Hepatocyte (in vitro differentiated cells): Measurements from ENCODE around the gene CYP1B1. TPM values are rescaled to one million over a fixed set of nuclear protein-coding genes. Genes with fewer than 3 reads are reported as not detected.
A peak's percentile ranks its signal among the peaks of the same experiment; 100 is the strongest.

Experiments
- DNase-seq: peaks from one replicate; pipeline ENCODE4 v3.0.0-alpha.2; 2016; ENCODE audit warnings: low spot score
- H2AFZ ChIP-seq: fragments of 200-600 bp; sonication (generic); 2 replicates; pipeline ENCODE4 v1.6.0; 2016; ENCODE audit warnings: antibody characterized with exemption, mild to moderate bottlenecking
- H3K27ac ChIP-seq: fragments of 200-600 bp; sonication (generic); 2 replicates; pipeline ENCODE4 v1.5.1; 2016; ENCODE audit warnings: mild to moderate bottlenecking
- H3K27me3 ChIP-seq: fragments of 200-600 bp; sonication (generic); 2 replicates; pipeline ENCODE4 v1.6.1; 2016
- H3K36me3 ChIP-seq: fragments of 200-600 bp; sonication (generic); replicated peaks from 2 replicates; pipeline ENCODE4 v1.5.1; 2016; ENCODE audit warnings: low read depth; ENCODE audit not compliant: insufficient read depth
- H3K4me1 ChIP-seq: fragments of 200-600 bp; sonication (generic); 2 replicates; pipeline ENCODE4 v1.5.1; 2016; ENCODE audit warnings: mild to moderate bottlenecking, moderate library complexity; ENCODE audit not compliant: insufficient read depth
- H3K4me2 ChIP-seq: fragments of 200-600 bp; sonication (generic); 2 replicates; pipeline ENCODE4 v1.6.0; 2016
- H3K4me3 ChIP-seq: fragments of 200-600 bp; sonication (generic); 2 replicates; pipeline ENCODE4 v1.5.1; 2016; ENCODE audit warnings: mild to moderate bottlenecking
- H3K79me2 ChIP-seq: fragments of 200-600 bp; sonication (generic); 2 replicates; pipeline ENCODE4 v1.6.0; 2017; ENCODE audit warnings: mild to moderate bottlenecking
- H3K9me2 ChIP-seq: fragments of 200-600 bp; sonication (generic); replicated peaks from 2 replicates; pipeline ENCODE4 v1.6.0; 2017; ENCODE audit warnings: mild to moderate bottlenecking; ENCODE audit not compliant: insufficient read depth
- H3K9me3 ChIP-seq: fragments of 200-600 bp; sonication (generic); 2 replicates; pipeline ENCODE4 v1.5.1; 2016; ENCODE audit warnings: low read depth, mild to moderate bottlenecking
- H4K20me1 ChIP-seq: fragments of 200-600 bp; sonication (generic); 2 replicates; pipeline ENCODE4 v1.6.0; 2016; ENCODE audit warnings: mild to moderate bottlenecking; ENCODE audit not compliant: insufficient read depth, poor library complexity, severe bottlenecking
- CTCF ChIP-seq: fragments of 200-600 bp; sonication (generic); IDR thresholded peaks from 2 replicates; pipeline ENCODE4 v1.5.1; 2016; ENCODE audit warnings: antibody characterized with exemption, mild to moderate bottlenecking; ENCODE audit not compliant: poor library complexity
- EZH2 ChIP-seq: fragments of 200-600 bp; sonication (generic); IDR thresholded peaks from 2 replicates; pipeline ENCODE4 v1.6.1; 2016; ENCODE audit warnings: antibody characterized with exemption, mild to moderate bottlenecking, borderline replicate concordance
- EZH2phosphoT487 ChIP-seq: fragments of 200-600 bp; sonication (generic); IDR thresholded peaks from one replicate; pipeline ENCODE4 v1.6.1; 2018; ENCODE audit warnings: antibody characterized with exemption, mild to moderate bottlenecking, low read depth, moderate library complexity; ENCODE audit not compliant: unreplicated experiment, severe bottlenecking
- WGBS: methylation state at CpG from one replicate; pipeline ENCODE4 v1.1.6; 2016; ENCODE audit warnings: low lambda C conversion rate; ENCODE audit errors: missing lambda C conversion rate; 5-methylcytosine and 5-hydroxymethylcytosine counted together
- polyA plus RNA-seq: library from polyadenylated mRNA; unstranded; fragments of >200 nt; fragmentation: Nextera tagmentation; extraction: Ambion mirVana; gene quantifications from 2 replicates; pipeline ENCODE4 v1.2.1, GENCODE V29; 2016
- total RNA-seq: library from RNA; depleted of rRNA; stranded (reverse); fragments of >200 nt; gene quantifications from 2 replicates; pipeline ENCODE4 v1.2.3, GENCODE V29; 2014

CYP1B1 gene
- total RNA-seq (23.2 and 28.9 TPM in 2 replicates), polyA plus RNA-seq (32.7 and 38.5 TPM in 2 replicates)

DNA sequence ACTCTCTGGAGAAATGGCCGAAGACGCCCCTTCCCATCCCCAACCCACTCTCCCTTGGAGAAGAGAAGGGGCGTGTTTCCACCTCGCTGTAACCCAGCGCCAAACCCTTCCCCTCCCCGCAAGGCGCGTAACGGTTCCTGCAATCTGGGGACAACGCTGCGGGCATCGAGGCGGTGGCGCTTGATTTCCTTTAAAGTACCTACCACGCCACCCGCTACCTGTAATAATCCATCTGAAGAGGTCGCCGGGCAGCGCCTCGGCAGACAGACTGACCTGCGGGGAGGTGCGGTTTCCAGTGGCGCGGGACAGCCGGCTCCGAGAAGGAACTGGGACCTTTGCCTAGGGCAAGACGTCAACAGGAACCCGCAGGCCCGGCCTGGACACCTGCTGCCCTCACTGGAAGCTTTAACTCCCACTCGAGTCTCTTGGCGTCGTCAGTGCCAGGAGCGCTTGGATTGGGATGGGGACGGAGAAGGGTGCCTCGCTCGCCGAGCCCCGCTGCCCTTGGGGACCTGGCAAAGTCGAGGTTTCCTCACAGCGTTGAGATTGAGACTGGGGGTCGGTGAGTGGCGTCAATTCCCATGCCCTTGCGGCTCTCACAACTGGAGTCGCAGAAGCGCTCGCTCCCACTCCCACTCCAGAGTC, at the start of gene CYP1B1:
Gene CYP1B1 (minus strand): TSS at position 645 of the 645 bp plus-strand sequence. CDS start 763 bp downstream, outside the sequence.
- H2AFZ ChIP-seq: peak within 1 kb of the TSS; percentile 43
- peak within 1 kb of the TSS; percentile 80 for H3K27ac ChIP-seq
- DNase-seq: no peak
- no peaks in the 10 kb centered on the region for H4K20me1 ChIP-seq
- WGBS: 4% methylated on average over 46 of the region's 46 CpGs
- H3K9me3 ChIP-seq: no peaks in the 10 kb centered on the region
- H3K27me3 ChIP-seq: peaks cover 39% of the 10 kb centered on the region
- H3K36me3 ChIP-seq: no peaks in the 10 kb centered on the region
- peak within 1 kb of the TSS; percentile 93 for H3K4me2 ChIP-seq
- H3K79me2 ChIP-seq: no peaks in the 10 kb centered on the region
- H3K4me1 ChIP-seq: peaks cover 45% of the 10 kb centered on the region
- TF ChIP-seq CTCF (no peak), EZH2phosphoT487 (peak; percentile 58)
- H3K9me2 ChIP-seq: no peaks in the 10 kb centered on the region
- H3K4me3 ChIP-seq: peak within 1 kb of the TSS; percentile 67

GRCh38 chr2:38125007-38125406, 49.1 kb upstream of the CYP1B1 start:
- Histone ChIP-seq H3K9me2 (no peaks in the 10 kb centered on the region), H2AFZ (no peak overlapping the region), H3K4me2 (no peak overlapping the region), H4K20me1 (no peaks in the 10 kb centered on the region), H3K27ac (no peak overlapping the region), H3K79me2 (no peaks in the 10 kb centered on the region), H3K36me3 (no peaks in the 10 kb centered on the region), H3K4me3 (no peak overlapping the region), H3K27me3 (no peaks in the 10 kb centered on the region), H3K9me3 (peaks cover 3% of the 10 kb centered on the region), H3K4me1 (no peaks in the 10 kb centered on the region)
- 74% methylated on average over 5 of the region's 5 CpGs for WGBS
- no peak for TF ChIP-seq CTCF
- no peak for TF ChIP-seq EZH2phosphoT487
- TF ChIP-seq EZH2: no peak
- no peak for DNase-seq

GRCh38 chr2:38123911-38124310, 48.0 kb upstream of the CYP1B1 start:
- TF ChIP-seq EZH2phosphoT487 (no peak), EZH2 (no peak), CTCF (no peak)
- Histone ChIP-seq H3K27me3 (no peaks in the 10 kb centered on the region), H3K9me3 (peaks cover 3% of the 10 kb centered on the region), H3K79me2 (no peaks in the 10 kb centered on the region), H3K4me1 (no peaks in the 10 kb centered on the region), H3K9me2 (no peaks in the 10 kb centered on the region), H2AFZ (no peak overlapping the region), H3K4me3 (no peak overlapping the region), H3K4me2 (no peak overlapping the region), H3K36me3 (no peaks in the 10 kb centered on the region), H3K27ac (no peak overlapping the region), H4K20me1 (no peaks in the 10 kb centered on the region)
- WGBS: 89% methylated on average over 1 of the region's 1 CpG
- no peak for DNase-seq
